ENCODE results near the gene ATP2C2.

DNA sequence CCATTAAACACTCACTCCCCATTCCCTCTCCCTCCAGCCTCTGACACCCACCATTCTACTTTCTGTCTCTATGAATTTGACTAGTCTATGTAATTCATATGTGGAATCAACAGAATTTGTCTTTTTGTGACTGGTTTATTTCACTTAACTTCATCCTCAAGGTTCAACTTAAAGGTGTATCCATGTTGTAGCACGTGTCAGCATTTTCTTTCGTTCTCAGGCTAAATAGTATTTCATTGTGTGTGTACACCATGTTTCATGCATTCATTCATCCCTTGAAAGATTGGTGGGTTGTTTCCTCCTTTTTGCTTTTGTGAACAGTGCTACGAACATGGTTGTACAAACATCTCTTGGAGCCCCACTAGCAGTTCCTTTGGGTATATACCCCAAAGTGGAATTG, 36.0 kb downstream of the ATP2C2 start:
- TF ChIP-seq, protein P1, sequence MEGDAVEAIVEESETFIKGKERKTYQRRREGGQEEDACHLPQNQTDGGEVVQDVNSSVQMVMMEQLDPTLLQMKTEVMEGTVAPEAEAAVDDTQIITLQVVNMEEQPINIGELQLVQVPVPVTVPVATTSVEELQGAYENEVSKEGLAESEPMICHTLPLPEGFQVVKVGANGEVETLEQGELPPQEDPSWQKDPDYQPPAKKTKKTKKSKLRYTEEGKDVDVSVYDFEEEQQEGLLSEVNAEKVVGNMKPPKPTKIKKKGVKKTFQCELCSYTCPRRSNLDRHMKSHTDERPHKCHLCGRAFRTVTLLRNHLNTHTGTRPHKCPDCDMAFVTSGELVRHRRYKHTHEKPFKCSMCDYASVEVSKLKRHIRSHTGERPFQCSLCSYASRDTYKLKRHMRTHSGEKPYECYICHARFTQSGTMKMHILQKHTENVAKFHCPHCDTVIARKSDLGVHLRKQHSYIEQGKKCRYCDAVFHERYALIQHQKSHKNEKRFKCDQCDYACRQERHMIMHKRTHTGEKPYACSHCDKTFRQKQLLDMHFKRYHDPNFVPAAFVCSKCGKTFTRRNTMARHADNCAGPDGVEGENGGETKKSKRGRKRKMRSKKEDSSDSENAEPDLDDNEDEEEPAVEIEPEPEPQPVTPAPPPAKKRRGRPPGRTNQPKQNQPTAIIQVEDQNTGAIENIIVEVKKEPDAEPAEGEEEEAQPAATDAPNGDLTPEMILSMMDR (conservative IDR thresholded peaks at IDR 0.05; ENCODE audit: low read length): no peak
- no peak for TF ChIP-seq EZH2phosphoT487 (IDR thresholded peaks at IDR 0.05; ENCODE audit: borderline replicate concordance)

Data from Loucy (cell line).